Breast epithelium (tissue), 3 donors: ENCODE measurements around the gene SAMM50.

ENCODE experiments used
- CTCF ChIP-seq, 3 donors: fragments of 450-650 bp; IDR thresholded peaks; one replicate each; pipeline ENCODE4 v1.5.1; 2016 to 2017; ENCODE audit warnings: antibody characterized with exemption in 3 of 3, mild to moderate bottlenecking in 3 of 3, moderate library complexity in 3 of 3
- POLR2A ChIP-seq: fragments of 450-650 bp; IDR thresholded peaks from one replicate; pipeline ENCODE4 v1.6.1; 2016; ENCODE audit warnings: antibody characterized with exemption, mild to moderate bottlenecking, moderate library complexity
- POLR2AphosphoS5 ChIP-seq, 3 donors: sonication (generic); formaldehyde crosslinking; IDR thresholded peaks; one replicate each; pipeline ENCODE4 v1.6.1; 2017; ENCODE audit warnings: antibody characterized with exemption in 3 of 3

DNA sequence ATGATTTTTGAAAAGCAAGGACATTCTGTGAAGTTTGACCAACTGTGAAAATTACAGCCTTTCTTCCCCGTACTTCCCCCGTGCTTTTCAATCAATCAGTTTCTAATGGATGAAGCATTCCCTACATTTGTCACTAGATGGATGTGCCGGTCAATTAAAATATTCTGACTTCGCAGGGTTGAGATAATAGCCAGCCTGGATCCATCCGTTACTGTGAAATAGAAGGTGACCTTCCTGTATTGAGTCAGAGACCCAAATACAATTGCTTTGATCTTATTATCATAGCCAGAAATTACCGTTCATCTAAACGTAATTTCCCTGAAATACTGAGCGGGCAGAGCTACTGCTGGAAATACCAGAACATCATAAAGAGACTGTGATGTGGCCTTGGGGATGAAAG, 47.8 kb downstream of the SAMM50 start:
- TF ChIP-seq POLR2A (no peak), CTCF (IDR thresholded peaks at IDR 0.05) (no peak), POLR2AphosphoS5 (IDR thresholded peaks at IDR 0.05) (no peak)
